GM12878 (cell line): ENCODE data around the gene SLC22A31. TPM values are rescaled to one million over a fixed set of nuclear protein-coding genes. Genes with fewer than 3 reads are reported as not detected.

Experiments
- ATAC-seq: fragments of 200-7000 bp; cut with Tn5 transposase; 3 replicates; pipeline ENCODE4 v1.9.1; 2020; ENCODE audit warnings: mild to moderate bottlenecking, moderate library complexity
- BruUV-seq: library from RNA; stranded (reverse); fragments of 400-500 nt; replicated peaks from 2 replicates; lab custom pipeline; 2021; lab: Mats Ljungman, UMichigan
- CTCF ChIA-PET: fragments of 300-600 bp; sonication (Branson Sonifier 250); formaldehyde crosslinking; extraction: SDS; loops from one replicate; lab custom pipeline; 2021; ENCODE audit warnings: inconsistent platforms; lab: Yijun Ruan, JAX
- POLR2A ChIA-PET: fragments of 350-600 bp; formaldehyde crosslinking; extraction: SDS; loops from one replicate; lab custom pipeline; 2021; ENCODE audit warnings: inconsistent platforms; lab: Charles Lee
- RAD21 ChIA-PET: fragments of 300-600 bp; sonication (Branson Sonifier 250); formaldehyde crosslinking; loops from one replicate; lab custom pipeline; 2023; ENCODE audit warnings: antibody characterized with exemption; ENCODE audit not compliant: unreplicated experiment; lab: Charles Lee
- SMC1A ChIA-PET: fragments of 300-600 bp; sonication (Branson Sonifier 250); formaldehyde crosslinking; loops from one replicate; lab custom pipeline; 2023; ENCODE audit not compliant: unreplicated experiment, uncharacterized antibody; lab: Charles Lee
- DNase-seq: peaks from one replicate; pipeline ENCODE4 v3.0.0-alpha.2; 2011; ENCODE audit warnings: low read depth, low spot score
- FAIRE-seq: peaks from 3 replicates; lab custom pipeline; 2011; peaks lifted over from hg19 to GRCh38; lab: Jason Lieb, UNC
- H2AFZ ChIP-seq: 2 replicates; pipeline ENCODE4 v1.6.0; 2011; ENCODE audit warnings: low read depth, low read length, control low read depth; ENCODE audit not compliant: control insufficient read depth
- H3K27ac ChIP-seq: 2 replicates; pipeline ENCODE4 v1.5.1; 2011; ENCODE audit warnings: control low read depth; ENCODE audit not compliant: control insufficient read depth, insufficient read depth
- H3K27me3 ChIP-seq, 2 experiments: replicated peaks in 1 of 2; 2 replicates each; pipeline versions ENCODE4 v1.6.0 to v1.6.1; 2011; ENCODE audit warnings: low read length in 1 of 2; ENCODE audit not compliant: control insufficient read depth in 2 of 2, insufficient read depth in 2 of 2
- H3K36me3 ChIP-seq, 2 experiments: 2 replicates each; pipeline ENCODE4 v1.5.1; 2011; ENCODE audit warnings: low read length in 1 of 2; ENCODE audit not compliant: control insufficient read depth in 2 of 2, insufficient read depth in 2 of 2
- H3K4me1 ChIP-seq: 2 replicates; pipeline ENCODE4 v1.6.1; 2011; ENCODE audit warnings: mild to moderate bottlenecking, low read length, moderate library complexity, mixed read lengths; ENCODE audit not compliant: control insufficient read depth, insufficient read depth
- H3K4me2 ChIP-seq: 2 replicates; pipeline ENCODE4 v1.6.0; 2011; ENCODE audit warnings: control low read depth; ENCODE audit not compliant: control insufficient read depth, insufficient read depth
- H3K4me3 ChIP-seq: fragments of 200-600 bp; sonication (generic); 2 replicates; pipeline ENCODE4 v1.5.1; 2016
- H3K79me2 ChIP-seq: 2 replicates; pipeline ENCODE4 v1.6.0; 2011; ENCODE audit warnings: low read length; ENCODE audit not compliant: control insufficient read depth, insufficient read depth
- H3K9ac ChIP-seq: 2 replicates; pipeline ENCODE4 v1.8.0; 2011; ENCODE audit warnings: low read length, control low read depth, mixed read lengths; ENCODE audit not compliant: control insufficient read depth, insufficient read depth
- H3K9me3 ChIP-seq: replicated peaks from 3 replicates; pipeline ENCODE4 v1.5.1; 2011; ENCODE audit warnings: mild to moderate bottlenecking, low read length; ENCODE audit not compliant: control insufficient read depth, insufficient read depth
- H4K20me1 ChIP-seq: 2 replicates; pipeline ENCODE4 v1.6.0; 2011; ENCODE audit not compliant: control insufficient read depth, insufficient read depth
- BHLHE40 ChIP-seq, 2 experiments: fragments of 450-650 bp in 1 of 2; IDR thresholded peaks; 2 replicates each; pipeline ENCODE4 v1.6.1; 2011 to 2017; ENCODE audit warnings: low read depth in 2 of 2, borderline replicate concordance in 1 of 2, improper control_type of control experiment in 1 of 2, low read length in 1 of 2, mild to moderate bottlenecking in 1 of 2
- EGR1 ChIP-seq, 2 experiments: IDR thresholded peaks; 1 replicate in 1 of 2; 2 replicates in 1 of 2; pipeline ENCODE4 v1.6.1; 2011 to 2012; ENCODE audit warnings: low read depth in 2 of 2, low read length in 2 of 2, borderline replicate concordance in 1 of 2, mild to moderate bottlenecking in 1 of 2, moderate library complexity in 1 of 2
- FOXK2 ChIP-seq: fragments of 450-650 bp; IDR thresholded peaks from 2 replicates; pipeline ENCODE4 v1.6.1; 2017; ENCODE audit warnings: mild to moderate bottlenecking, moderate library complexity
- FOXM1 ChIP-seq: IDR thresholded peaks from 2 replicates; pipeline ENCODE4 v1.6.1; 2012; ENCODE audit warnings: low read depth, mild to moderate bottlenecking, inconsistent platforms, low read length, moderate library complexity
- IRF4 ChIP-seq: IDR thresholded peaks from 2 replicates; pipeline ENCODE4 v1.6.1; 2011; ENCODE audit warnings: low read depth, low read length
- JUNB ChIP-seq: IDR thresholded peaks from 2 replicates; pipeline ENCODE4 v1.6.1; 2016; ENCODE audit warnings: antibody characterized with exemption, mild to moderate bottlenecking
- SUZ12 ChIP-seq: fragments of 200-600 bp; sonication (generic); IDR thresholded peaks from one replicate; pipeline ENCODE4 v1.6.1; 2018; ENCODE audit warnings: antibody characterized with exemption, mild to moderate bottlenecking; ENCODE audit not compliant: unreplicated experiment
- WGBS: methylation state at CpG from one replicate; pipeline ENCODE4 v1.1.6; 2016; ENCODE audit warnings: low lambda C conversion rate; ENCODE audit not compliant: insufficient replicate concordance, insufficient coverage; ENCODE audit errors: missing lambda C conversion rate; 5-methylcytosine and 5-hydroxymethylcytosine counted together
- in situ Hi-C: fragments of 300-500 bp; cut with MboI; formaldehyde crosslinking; loops from 9 replicates; pipeline ENCODE4 v1.14.3; 2018; ENCODE audit warnings: mixed read lengths
- intact Hi-C: fragments of 100-400 bp; cut with micrococcal nuclease; formaldehyde crosslinking; loops from one replicate; pipeline ENCODE4 v1.14.2; 2022; ENCODE audit not compliant: unreplicated experiment
- polyA plus RNA-seq, 11 experiments: library from polyadenylated mRNA; depleted of rRNA in 4 of 11; unstranded in 6 of 11; stranded (reverse) in 5 of 11; fragments of >200 nt; fragmentation: Nextera tagmentation in 4 of 11; fragmentation: Illumina TruSeq in 1 of 11; extraction: Ambion mirVana in 4 of 11; extraction: Trizol in 1 of 11; gene quantifications; 1 replicate in 1 of 11; 2 replicates in 10 of 11; pipeline versions ENCODE4 v1.2.1 to v1.2.3, GENCODE V29; 2011 to 2016; ENCODE audit warnings: inconsistent platforms in 2 of 11, missing spikeins in 2 of 11, low read depth in 1 of 11
- total RNA-seq, 4 experiments: library from RNA; depleted of rRNA in 3 of 4; stranded (reverse); fragments of >200 nt in 3 of 4; fragmentation: Illumina TruSeq in 1 of 4; extraction: Trizol in 1 of 4; gene quantifications; 2 replicates each; pipeline versions ENCODE4 v1.2.1 to v1.2.3, GENCODE V29; 2013 to 2021

SLC22A31 gene
- total and polyA plus RNA-seq, 10 of the 15 experiments (the other 5 are each of a cell fraction or from before 2014, with no cell fraction given): 0.13 to 0.24 (median 0.23) TPM; not detected in 7

GRCh38 chr16:89201439-89202377 lies 1.4 kb upstream of the SLC22A31 start:
- ChIA-PET RAD21 (no interaction called here), CTCF (no interaction called here), SMC1A (no interaction called here), POLR2A (no interaction called here)
- TF ChIP-seq EGR1 (IDR thresholded peaks at IDR 0.05; ENCODE audit: borderline replicate concordance in 1 of 2, low read depth in 2 of 2, low read length in 2 of 2): 0 out of 3 replicates have a peak, but pooled peaks of 1 of the 2 experiments have one; percentile 17
- TF ChIP-seq BHLHE40 (IDR thresholded peaks at IDR 0.05; ENCODE audit: borderline replicate concordance in 1 of 2, low read depth in 2 of 2, low read length in 1 of 2): no peak
- no peaks in the 10 kb centered on the region for H3K79me2 ChIP-seq
- H3K4me1 ChIP-seq: no peaks in the 10 kb centered on the region
- no peak overlapping the region for H3K27ac ChIP-seq
- H3K9ac ChIP-seq: no peak overlapping the region
- no peak overlapping the region for H3K4me3 ChIP-seq
- H3K4me2 ChIP-seq: no peak overlapping the region
- WGBS: 26% methylated on average over 50 of the region's 111 CpGs
- ATAC-seq: peak; percentile 62
- in situ Hi-C loops: no loop called here
- H4K20me1 ChIP-seq: no peaks in the 10 kb centered on the region
- FAIRE-seq: peak; percentile 69
- H2AFZ ChIP-seq: no peak overlapping the region
- BruUV-seq: no TSS peak
- peaks cover 3% of the 10 kb centered on the region; the same call in 1 of the 3 replicates for H3K9me3 ChIP-seq
- DNase-seq: no peak
- peaks cover 3 to 9% of the 10 kb centered on the region in 2 experiments; a peak in 3 of 4 replicates for H3K27me3 ChIP-seq
- intact Hi-C loops: no loop called here
- no peaks in the 10 kb centered on the region for H3K36me3 ChIP-seq

- no peak for DNase-seq
- POLR2A ChIA-PET: no interaction called here
Measured at GRCh38 chr16:89200850-89201411, 594 bp upstream of the SLC22A31 start.

More at GRCh38 chr16:89200850-89201411, 594 bp upstream of the SLC22A31 start:
- H3K36me3 ChIP-seq: no peaks in the 10 kb centered on the region
- H3K27ac ChIP-seq: no peak overlapping the region
- H3K9ac ChIP-seq: no peak overlapping the region
- no peaks in the 10 kb centered on the region for H3K4me1 ChIP-seq
- no peak overlapping the region for H3K4me3 ChIP-seq
- no peaks in the 10 kb centered on the region for H4K20me1 ChIP-seq
- in situ Hi-C loops (no loop called here), intact Hi-C loops (no loop called here)
- WGBS: 54% methylated on average over 9 of the region's 58 CpGs
- H3K4me2 ChIP-seq: no peak overlapping the region
- BruUV-seq: no TSS peak
- CTCF ChIA-PET: no interaction called here
- RAD21 ChIA-PET: no interaction called here
- H2AFZ ChIP-seq: no peak overlapping the region
- peaks cover 3% of the 10 kb centered on the region; the same call in 1 of the 3 replicates for H3K9me3 ChIP-seq
- no peaks in the 10 kb centered on the region for H3K79me2 ChIP-seq
- ATAC-seq (no peak), FAIRE-seq (no peak)
- peaks cover 3 to 9% of the 10 kb centered on the region in 2 experiments; a peak in 3 of 4 replicates for H3K27me3 ChIP-seq
- TF ChIP-seq SUZ12 (peak; percentile 30), FOXK2 (no peak), JUNB (no peak), IRF4 (no peak), FOXM1 (no peak)
- SMC1A ChIA-PET: no interaction called here
